PC-3 (cell line): Measurements from ENCODE around the gene SOX21.

ENCODE experiments used
- EZH2 ChIP-seq: fragments of 300-600 bp; sonication (generic); IDR thresholded peaks from one replicate; pipeline ENCODE4 v1.6.1; 2017; ENCODE audit warnings: antibody characterized with exemption, mild to moderate bottlenecking, low read length; ENCODE audit not compliant: unreplicated experiment
- TF ChIP-seq, protein P1 (sequence below): fragments of 300-600 bp; sonication (generic); conservative IDR thresholded peaks from 2 replicates; pipeline ENCODE4 v1.5.1; 2017; ENCODE audit warnings: antibody characterized with exemption, low read depth, mild to moderate bottlenecking, low read length

DNA sequence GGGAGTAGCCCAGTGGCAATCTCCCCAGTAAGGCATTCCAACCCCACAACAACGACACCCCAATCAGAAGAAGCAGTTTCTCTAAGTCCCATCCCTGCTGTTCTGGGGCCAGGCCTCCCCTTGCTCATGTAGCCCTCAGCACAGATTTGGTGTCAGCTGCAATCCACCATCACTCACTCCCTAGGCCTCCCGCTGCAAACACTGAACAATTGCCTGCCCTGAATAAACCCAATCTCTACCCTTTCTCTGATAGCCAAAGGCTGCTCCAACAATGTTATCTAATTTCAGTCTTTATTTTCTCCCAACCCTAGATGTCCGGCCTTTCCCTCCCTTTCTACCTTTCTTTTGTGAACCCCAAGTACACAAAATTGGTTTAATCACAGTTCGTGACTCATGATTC, 5.6 kb upstream of the SOX21 start:
- TF ChIP-seq, protein P1, sequence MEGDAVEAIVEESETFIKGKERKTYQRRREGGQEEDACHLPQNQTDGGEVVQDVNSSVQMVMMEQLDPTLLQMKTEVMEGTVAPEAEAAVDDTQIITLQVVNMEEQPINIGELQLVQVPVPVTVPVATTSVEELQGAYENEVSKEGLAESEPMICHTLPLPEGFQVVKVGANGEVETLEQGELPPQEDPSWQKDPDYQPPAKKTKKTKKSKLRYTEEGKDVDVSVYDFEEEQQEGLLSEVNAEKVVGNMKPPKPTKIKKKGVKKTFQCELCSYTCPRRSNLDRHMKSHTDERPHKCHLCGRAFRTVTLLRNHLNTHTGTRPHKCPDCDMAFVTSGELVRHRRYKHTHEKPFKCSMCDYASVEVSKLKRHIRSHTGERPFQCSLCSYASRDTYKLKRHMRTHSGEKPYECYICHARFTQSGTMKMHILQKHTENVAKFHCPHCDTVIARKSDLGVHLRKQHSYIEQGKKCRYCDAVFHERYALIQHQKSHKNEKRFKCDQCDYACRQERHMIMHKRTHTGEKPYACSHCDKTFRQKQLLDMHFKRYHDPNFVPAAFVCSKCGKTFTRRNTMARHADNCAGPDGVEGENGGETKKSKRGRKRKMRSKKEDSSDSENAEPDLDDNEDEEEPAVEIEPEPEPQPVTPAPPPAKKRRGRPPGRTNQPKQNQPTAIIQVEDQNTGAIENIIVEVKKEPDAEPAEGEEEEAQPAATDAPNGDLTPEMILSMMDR, result no peak
- no peak for TF ChIP-seq EZH2
